ENCODE data around the gene ZNF329. TPM values are rescaled to one million over a fixed set of nuclear protein-coding genes. Genes with fewer than 3 reads are reported as not detected.

Gene ZNF329
- total and polyA plus RNA-seq, 2 experiments from 2014 or later = 1.8 to 18.4 TPM

DNA sequence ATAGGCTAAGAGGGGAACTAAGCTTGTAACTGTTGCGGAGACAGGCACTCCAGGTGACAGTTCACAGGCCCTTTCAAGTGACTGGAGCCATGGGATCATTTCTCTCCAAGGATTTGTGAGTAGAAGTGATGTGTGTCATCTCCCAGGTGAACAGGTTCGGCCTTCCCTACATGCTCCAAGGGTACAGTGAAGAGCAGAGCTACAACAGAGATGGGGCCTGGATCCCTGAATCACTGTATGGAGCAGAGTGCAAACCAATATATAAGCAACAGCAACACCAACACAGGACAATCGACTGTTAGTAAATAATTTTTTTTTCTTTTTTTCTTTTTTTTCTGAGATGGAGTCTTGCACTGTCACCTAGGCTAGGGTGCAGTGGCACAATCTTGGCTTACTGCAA, 67.6 kb downstream of the ZNF329 start:
- Histone ChIP-seq H3K36me3 (replicated peaks; ENCODE audit: insufficient read depth, low read depth) (no peaks in the 10 kb centered on the region), H3K27me3 (no peaks in the 10 kb centered on the region), H3K79me2 (no peaks in the 10 kb centered on the region), H3K4me3 (no peak overlapping the region), H3K27ac (no peak overlapping the region), H3K4me1 (ENCODE audit: insufficient read depth) (no peaks in the 10 kb centered on the region), H2AFZ (no peak overlapping the region), H3K9me3 (ENCODE audit: low read depth) (peaks cover 11% of the 10 kb centered on the region), H4K20me1 (ENCODE audit: insufficient read depth, poor library complexity, severe bottlenecking) (no peaks in the 10 kb centered on the region), H3K9me2 (replicated peaks; ENCODE audit: insufficient read depth) (no peaks in the 10 kb centered on the region), H3K4me2 (no peak overlapping the region)
- no peak for DNase-seq (ENCODE audit: low spot score)
- TF ChIP-seq EZH2phosphoT487 (IDR thresholded peaks at IDR 0.05; ENCODE audit: low read depth, severe bottlenecking, unreplicated experiment) (no peak), EZH2 (IDR thresholded peaks at IDR 0.05; ENCODE audit: borderline replicate concordance) (no peak)
- TF ChIP-seq, protein P1, sequence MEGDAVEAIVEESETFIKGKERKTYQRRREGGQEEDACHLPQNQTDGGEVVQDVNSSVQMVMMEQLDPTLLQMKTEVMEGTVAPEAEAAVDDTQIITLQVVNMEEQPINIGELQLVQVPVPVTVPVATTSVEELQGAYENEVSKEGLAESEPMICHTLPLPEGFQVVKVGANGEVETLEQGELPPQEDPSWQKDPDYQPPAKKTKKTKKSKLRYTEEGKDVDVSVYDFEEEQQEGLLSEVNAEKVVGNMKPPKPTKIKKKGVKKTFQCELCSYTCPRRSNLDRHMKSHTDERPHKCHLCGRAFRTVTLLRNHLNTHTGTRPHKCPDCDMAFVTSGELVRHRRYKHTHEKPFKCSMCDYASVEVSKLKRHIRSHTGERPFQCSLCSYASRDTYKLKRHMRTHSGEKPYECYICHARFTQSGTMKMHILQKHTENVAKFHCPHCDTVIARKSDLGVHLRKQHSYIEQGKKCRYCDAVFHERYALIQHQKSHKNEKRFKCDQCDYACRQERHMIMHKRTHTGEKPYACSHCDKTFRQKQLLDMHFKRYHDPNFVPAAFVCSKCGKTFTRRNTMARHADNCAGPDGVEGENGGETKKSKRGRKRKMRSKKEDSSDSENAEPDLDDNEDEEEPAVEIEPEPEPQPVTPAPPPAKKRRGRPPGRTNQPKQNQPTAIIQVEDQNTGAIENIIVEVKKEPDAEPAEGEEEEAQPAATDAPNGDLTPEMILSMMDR (IDR thresholded peaks at IDR 0.05; ENCODE audit: poor library complexity) = no peak
- 98% methylated on average over 3 of the region's 3 CpGs for WGBS (ENCODE audit: low lambda C conversion rate, missing lambda C conversion rate)

DNA sequence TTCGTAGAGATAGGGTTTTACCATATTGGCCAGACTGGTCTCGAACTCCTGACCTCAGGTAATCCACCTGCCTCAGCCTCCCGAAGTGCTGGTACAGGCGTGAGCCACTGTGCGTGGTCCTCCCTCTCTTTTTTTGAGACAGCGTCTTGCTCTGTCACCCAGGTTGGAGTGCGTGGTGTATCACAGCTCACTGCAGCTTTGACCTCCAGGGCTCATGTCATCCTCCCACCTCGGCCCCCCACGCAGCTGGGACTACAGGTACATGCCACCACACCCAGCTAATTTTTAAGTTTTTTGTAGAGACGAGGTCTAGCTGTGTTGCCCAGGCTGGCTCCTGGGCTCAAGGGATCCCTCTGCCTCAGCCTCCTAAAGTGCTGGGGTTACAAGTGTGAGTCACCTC, 70.8 kb downstream of the ZNF329 start:
- Histone ChIP-seq H3K4me2 (no peak overlapping the region), H3K27ac (no peak overlapping the region), H3K4me3 (no peak overlapping the region), H4K20me1 (ENCODE audit: insufficient read depth, poor library complexity, severe bottlenecking) (no peaks in the 10 kb centered on the region), H3K36me3 (replicated peaks; ENCODE audit: insufficient read depth, low read depth) (no peaks in the 10 kb centered on the region), H3K9me3 (ENCODE audit: low read depth) (peaks cover 8% of the 10 kb centered on the region), H3K9me2 (replicated peaks; ENCODE audit: insufficient read depth) (no peaks in the 10 kb centered on the region), H3K4me1 (ENCODE audit: insufficient read depth) (no peaks in the 10 kb centered on the region), H3K79me2 (no peaks in the 10 kb centered on the region), H2AFZ (no peak overlapping the region), H3K27me3 (no peaks in the 10 kb centered on the region)
- TF ChIP-seq, protein P1 (IDR thresholded peaks at IDR 0.05; ENCODE audit: poor library complexity) = no peak
- no peak for TF ChIP-seq EZH2phosphoT487 (IDR thresholded peaks at IDR 0.05; ENCODE audit: low read depth, severe bottlenecking, unreplicated experiment)
- no peak for TF ChIP-seq EZH2 (IDR thresholded peaks at IDR 0.05; ENCODE audit: borderline replicate concordance)
- WGBS (ENCODE audit: low lambda C conversion rate, missing lambda C conversion rate) = 91% methylated on average over 10 of the region's 10 CpGs
- no peak for DNase-seq (ENCODE audit: low spot score)

Other genes starting within 250 kb of the ZNF329 start
- 11.4 and 14.3 TPM in 2 replicates for gene ZNF417, start 234.2 kb downstream of the ZNF329 start, total RNA-seq
- 3.9 and 6.2 TPM in 2 replicates for gene ZNF417, start 234.2 kb downstream of the ZNF329 start, polyA plus RNA-seq
- 6.1 and 8.2 TPM in 2 replicates for gene ZNF418, start 215.4 kb downstream of the ZNF329 start, total RNA-seq
- gene ZNF418, start 215.4 kb downstream of the ZNF329 start, polyA plus RNA-seq = 2.8 and 3.2 TPM in 2 replicates
- gene ZNF256, start 203.1 kb downstream of the ZNF329 start, total RNA-seq = 5.4 and 8.8 TPM in 2 replicates
- 3.7 and 4.6 TPM in 2 replicates for gene ZNF256, start 203.1 kb downstream of the ZNF329 start, polyA plus RNA-seq
- 0.60 TPM in 1 of 2 replicates, not detected in the other for gene C19orf18, start 176.3 kb downstream of the ZNF329 start, total RNA-seq
- 1.9 and 2.0 TPM in 2 replicates for gene C19orf18, start 176.3 kb downstream of the ZNF329 start, polyA plus RNA-seq
- 18.0 and 19.7 TPM in 2 replicates for gene ZNF606, start 148.0 kb downstream of the ZNF329 start, total RNA-seq
- gene ZNF606, start 148.0 kb downstream of the ZNF329 start, polyA plus RNA-seq = 17.6 and 26.0 TPM in 2 replicates
- 0.33 and 1.2 TPM in 2 replicates for gene ZSCAN1, start 116.8 kb downstream of the ZNF329 start, total RNA-seq
- gene ZSCAN1, start 116.8 kb downstream of the ZNF329 start, polyA plus RNA-seq = 1.1 and 3.8 TPM in 2 replicates
- 5.8 and 7.4 TPM in 2 replicates for gene ZNF135, start 91.5 kb downstream of the ZNF329 start, total RNA-seq
- gene ZNF135, start 91.5 kb downstream of the ZNF329 start, polyA plus RNA-seq = 4.3 and 5.0 TPM in 2 replicates
- gene ZSCAN18, start 52.6 kb downstream of the ZNF329 start, total RNA-seq = 30.4 and 49.8 TPM in 2 replicates
- 51.8 and 59.1 TPM in 2 replicates for gene ZSCAN18, start 52.6 kb downstream of the ZNF329 start, polyA plus RNA-seq
- 28.1 and 28.8 TPM in 2 replicates for gene ZNF274, start 32.3 kb upstream of the ZNF329 start, total RNA-seq
- gene ZNF274, start 32.3 kb upstream of the ZNF329 start, polyA plus RNA-seq = 29.0 and 30.8 TPM in 2 replicates
- 19.3 and 34.1 TPM in 2 replicates for gene ZNF544, start 78.1 kb upstream of the ZNF329 start, total RNA-seq
- 12.3 and 17.2 TPM in 2 replicates for gene ZNF544, start 78.1 kb upstream of the ZNF329 start, polyA plus RNA-seq
- 7.1 and 8.7 TPM in 2 replicates for gene ZNF8, start 128.2 kb upstream of the ZNF329 start, total RNA-seq
- 1.0 and 1.4 TPM in 2 replicates for gene ZNF8, start 128.2 kb upstream of the ZNF329 start, polyA plus RNA-seq
- 57.9 and 73.2 TPM in 2 replicates for gene ERVK3-1, start 154.6 kb upstream of the ZNF329 start, total RNA-seq
- gene ERVK3-1, start 154.6 kb upstream of the ZNF329 start, polyA plus RNA-seq = 68.9 and 71.7 TPM in 2 replicates
- 1.3 and 2.0 TPM in 2 replicates for gene ZSCAN22, start 176.2 kb upstream of the ZNF329 start, total RNA-seq
- gene ZSCAN22, start 176.2 kb upstream of the ZNF329 start, polyA plus RNA-seq = 2.2 and 3.0 TPM in 2 replicates
- gene A1BG, start 202.7 kb upstream of the ZNF329 start, total RNA-seq = 35.9 and 45.5 TPM in 2 replicates
- 106 and 108 TPM in 2 replicates for gene A1BG, start 202.7 kb upstream of the ZNF329 start, polyA plus RNA-seq
- gene ZNF497, start 212.0 kb upstream of the ZNF329 start, total RNA-seq = 1.5 and 1.6 TPM in 2 replicates
- gene ZNF497, start 212.0 kb upstream of the ZNF329 start, polyA plus RNA-seq = 3.3 and 4.3 TPM in 2 replicates
- 5.0 and 5.9 TPM in 2 replicates for gene ZNF837, start 230.2 kb upstream of the ZNF329 start, total RNA-seq
- gene ZNF837, start 230.2 kb upstream of the ZNF329 start, polyA plus RNA-seq = 5.4 and 9.7 TPM in 2 replicates
- gene RPS5, start 236.5 kb upstream of the ZNF329 start, total RNA-seq = 1,644 and 2,420 TPM in 2 replicates
- 562 and 565 TPM in 2 replicates for gene RPS5, start 236.5 kb upstream of the ZNF329 start, polyA plus RNA-seq
- not detected in 2 replicates for gene RNF225, start 244.9 kb upstream of the ZNF329 start, total RNA-seq
- gene RNF225, start 244.9 kb upstream of the ZNF329 start, polyA plus RNA-seq = 0.47 TPM in 1 of 2 replicates, not detected in the other